HepG2 (cell line): ENCODE measurements around the gene NEURL4.

Experiments
- ZFP37 ChIP-seq: sonication (generic); formaldehyde crosslinking; IDR thresholded peaks from 2 replicates; pipeline ENCODE4 v1.4.0; 2020; ENCODE audit warnings: missing genetic modification reagents, borderline replicate concordance
- ZNF350 ChIP-seq: sonication (generic); formaldehyde crosslinking; IDR thresholded peaks from 2 replicates; pipeline ENCODE4 v1.4.0; 2020; ENCODE audit warnings: mild to moderate bottlenecking, low read depth, missing genetic modification reagents, borderline replicate concordance

GRCh38 chr17:7336240-7337175 is 7.4 kb upstream of the NEURL4 start, which contains the start of gene ACAP1:
- TF ChIP-seq ZNF350 (CRISPR knock-in tag) (no peak), ZFP37 (CRISPR knock-in tag) (no peak)
